Measurements from ENCODE around the gene DNAAF3. TPM values are rescaled to one million over a fixed set of nuclear protein-coding genes. Genes with fewer than 3 reads are reported as not detected.
"Not testable (repeated sequence)": the region's sequence is repeated elsewhere in the genome, so short reads cannot be mapped to it uniquely, and the experiment has no call there.

Gene DNAAF3
- polyA plus RNA-seq, 1 donor, result 0.99 TPM

DNA sequence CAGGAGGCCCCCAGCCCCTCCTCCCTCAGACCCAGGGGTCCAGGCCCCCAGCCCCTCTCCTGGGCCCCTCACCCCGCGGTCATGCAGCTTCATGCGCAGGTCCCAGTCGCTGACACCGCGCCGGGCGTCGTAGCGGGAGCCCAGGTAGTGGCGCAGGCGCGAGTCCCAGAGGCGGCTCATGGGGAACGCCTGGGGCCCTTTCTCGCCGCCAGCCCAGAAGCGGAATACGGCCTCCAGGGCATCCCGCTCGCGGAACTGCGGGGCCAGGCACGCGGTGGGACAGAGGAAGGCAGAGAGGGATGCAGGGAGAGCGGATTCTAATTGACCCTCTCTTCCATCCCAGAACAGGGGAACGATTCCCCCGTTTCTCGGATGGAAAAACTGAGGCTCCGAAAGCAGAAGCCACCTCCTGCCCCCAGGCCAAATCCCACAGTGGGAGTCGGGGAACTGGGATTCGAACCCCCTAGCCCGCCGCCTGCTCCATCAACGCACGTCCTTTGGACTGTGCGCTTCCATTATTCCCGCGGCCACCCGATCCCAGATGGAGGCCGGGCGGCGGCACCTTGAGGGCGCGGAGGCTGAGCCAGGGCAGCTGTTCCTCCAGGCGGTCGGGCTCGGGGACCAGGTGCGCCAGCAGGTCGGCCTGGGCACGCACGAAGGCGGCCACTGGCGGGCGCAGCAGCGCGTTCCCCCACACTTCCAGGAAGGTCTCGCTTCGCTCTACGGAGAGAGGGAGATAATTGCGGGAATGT lies 4.7 kb downstream of the DNAAF3 start:
- no CpG with 5 or more reads among the region's 61 CpGs for WGBS (ENCODE audit: insufficient coverage, low lambda C conversion rate)
- peaks cover 4% of the 10 kb centered on the region for H3K4me1 ChIP-seq (ENCODE audit: control insufficient read depth, insufficient read depth, low read length)

DNA sequence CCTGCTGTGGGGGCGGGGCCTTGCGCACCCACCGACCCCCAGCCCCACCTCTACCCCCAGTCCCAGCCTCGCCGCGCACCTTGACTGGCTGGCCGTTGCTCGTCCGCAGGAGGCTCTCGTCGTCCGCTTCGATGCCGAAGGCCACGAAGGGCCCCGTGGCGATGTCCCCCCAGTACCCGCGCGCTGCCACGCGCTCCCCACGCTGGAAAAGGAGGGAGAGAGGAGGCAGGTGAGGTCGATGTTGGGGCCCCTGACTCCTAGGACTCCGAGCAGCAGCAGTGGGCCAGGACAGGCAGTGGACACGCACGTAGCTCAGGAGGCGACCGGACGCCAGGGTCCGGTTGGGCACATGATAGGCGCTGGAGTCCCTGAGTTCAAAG lies 5.4 kb downstream of the DNAAF3 start:
- Histone ChIP-seq H3K9me3 (ENCODE audit: control insufficient read depth, low read depth, low read length) (peaks cover 18% of the 10 kb centered on the region), H3K4me3 (ENCODE audit: low read length) (no peak overlapping the region), H3K36me3 (ENCODE audit: control insufficient read depth, insufficient read depth, low read length) (no peaks in the 10 kb centered on the region), H3K4me1 (ENCODE audit: control insufficient read depth, insufficient read depth, low read length) (peaks cover 8% of the 10 kb centered on the region), H3K27me3 (ENCODE audit: control insufficient read depth, insufficient read depth, low read length) (peaks cover 69% of the 10 kb centered on the region), H3K27ac (ENCODE audit: low read length) (no peak overlapping the region)
- no peak for DNase-seq
- no CpG with 5 or more reads among the region's 32 CpGs for WGBS (ENCODE audit: insufficient coverage, low lambda C conversion rate)

More for the DNA sequence above, 4.7 kb downstream of the DNAAF3 start:
- Histone ChIP-seq H3K27ac (ENCODE audit: low read length) (no peak overlapping the region), H3K9me3 (ENCODE audit: control insufficient read depth, low read depth, low read length) (peaks cover 18% of the 10 kb centered on the region), H3K4me3 (ENCODE audit: low read length) (no peak overlapping the region), H3K36me3 (ENCODE audit: control insufficient read depth, insufficient read depth, low read length) (no peaks in the 10 kb centered on the region), H3K27me3 (ENCODE audit: control insufficient read depth, insufficient read depth, low read length) (peaks cover 64% of the 10 kb centered on the region)
- DNase-seq, result no peak

GRCh38 chr19:55160128-55160985 lies 6.1 kb downstream of the DNAAF3 start:
- H3K27ac ChIP-seq (ENCODE audit: low read length), result no peak overlapping the region
- DNase-seq, result peak; percentile 84 to 87
- H3K36me3 ChIP-seq (ENCODE audit: control insufficient read depth, insufficient read depth, low read length), result no peaks in the 10 kb centered on the region
- H3K4me3 ChIP-seq (ENCODE audit: low read length), result no peak overlapping the region
- peaks cover 16% of the 10 kb centered on the region for H3K9me3 ChIP-seq (ENCODE audit: control insufficient read depth, low read depth, low read length)
- no CpG with 5 or more reads among the region's 33 CpGs for WGBS (ENCODE audit: insufficient coverage, low lambda C conversion rate)
- H3K27me3 ChIP-seq (ENCODE audit: control insufficient read depth, insufficient read depth, low read length), result peaks cover 71% of the 10 kb centered on the region
- H3K4me1 ChIP-seq (ENCODE audit: control insufficient read depth, insufficient read depth, low read length), result peaks cover 8% of the 10 kb centered on the region

- Histone ChIP-seq H3K4me1 (ENCODE audit: control insufficient read depth, insufficient read depth, low read length) (peaks cover 8% of the 10 kb centered on the region), H3K4me3 (ENCODE audit: low read length) (no peak overlapping the region), H3K27ac (ENCODE audit: low read length) (no peak overlapping the region), H3K27me3 (ENCODE audit: control insufficient read depth, insufficient read depth, low read length) (peaks cover 71% of the 10 kb centered on the region), H3K9me3 (ENCODE audit: control insufficient read depth, low read depth, low read length) (peaks cover 16% of the 10 kb centered on the region), H3K36me3 (ENCODE audit: control insufficient read depth, insufficient read depth, low read length) (no peaks in the 10 kb centered on the region)
- 83% methylated on average over 3 of the region's 18 CpGs for WGBS (ENCODE audit: insufficient coverage, low lambda C conversion rate)
- DNase-seq, result no peak
Measured at GRCh38 chr19:55158848-55159749, 7.3 kb downstream of the DNAAF3 start.

DNA sequence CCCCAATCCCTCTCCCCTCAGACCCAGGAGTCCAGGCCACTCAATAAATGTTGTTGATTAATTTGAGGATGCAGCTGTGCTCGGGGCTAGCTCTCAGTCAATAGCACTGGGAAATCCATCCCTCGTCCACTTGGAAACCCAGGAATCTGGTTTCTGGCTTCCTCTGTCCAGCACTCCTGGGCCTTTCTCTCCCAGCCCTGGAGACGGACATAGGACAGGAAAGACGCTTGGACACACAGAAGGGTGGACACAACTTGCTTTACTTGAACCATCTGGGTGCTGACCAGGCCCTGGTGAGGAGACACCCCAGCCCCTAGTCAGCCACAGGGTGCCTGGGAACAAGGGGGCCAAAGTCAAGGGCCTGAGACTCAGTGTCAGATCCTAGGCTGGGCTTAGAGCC lies 8.0 kb downstream of the DNAAF3 start:
- peaks cover 16% of the 10 kb centered on the region for H3K9me3 ChIP-seq (ENCODE audit: control insufficient read depth, low read depth, low read length)
- WGBS (ENCODE audit: insufficient coverage, low lambda C conversion rate), result no CpG with 5 or more reads among the region's 4 CpGs
- H3K4me1 ChIP-seq (ENCODE audit: control insufficient read depth, insufficient read depth, low read length), result peaks cover 8% of the 10 kb centered on the region
- no peaks in the 10 kb centered on the region for H3K36me3 ChIP-seq (ENCODE audit: control insufficient read depth, insufficient read depth, low read length)
- DNase-seq, result no peak
- H3K4me3 ChIP-seq (ENCODE audit: low read length), result no peak overlapping the region
- peaks cover 71% of the 10 kb centered on the region for H3K27me3 ChIP-seq (ENCODE audit: control insufficient read depth, insufficient read depth, low read length)
- no peak overlapping the region for H3K27ac ChIP-seq (ENCODE audit: low read length)

GRCh38 chr19:55157064-55157908 lies 9.1 kb downstream of the DNAAF3 start, which contains the start of gene TNNI3:
Gene TNNI3, minus strand, starts transcription at chr19:55157732. Its CDS starts 143 bp downstream, at chr19:55157589.
- H3K9me3 ChIP-seq (ENCODE audit: control insufficient read depth, low read depth, low read length), result peaks cover 16% of the 10 kb centered on the region
- peaks cover 8% of the 10 kb centered on the region for H3K4me1 ChIP-seq (ENCODE audit: control insufficient read depth, insufficient read depth, low read length)
- H3K4me3 ChIP-seq (ENCODE audit: low read length), result no peak within 1 kb of the TSS
- H3K27me3 ChIP-seq (ENCODE audit: control insufficient read depth, insufficient read depth, low read length), result peaks cover 64% of the 10 kb centered on the region
- no peaks in the 10 kb centered on the region for H3K36me3 ChIP-seq (ENCODE audit: control insufficient read depth, insufficient read depth, low read length)
- WGBS (ENCODE audit: insufficient coverage, low lambda C conversion rate), result no CpG with 5 or more reads among the region's 39 CpGs
- H3K27ac ChIP-seq (ENCODE audit: low read length), result no peak within 1 kb of the TSS
- DNase-seq, result no peak

- Histone ChIP-seq H3K4me3 (ENCODE audit: low read length) (peak overlapping the region; percentile 28), H3K27me3 (ENCODE audit: control insufficient read depth, insufficient read depth, low read length) (peaks cover 59% of the 10 kb centered on the region), H3K4me1 (ENCODE audit: control insufficient read depth, insufficient read depth, low read length) (peaks cover 8% of the 10 kb centered on the region), H3K36me3 (ENCODE audit: control insufficient read depth, insufficient read depth, low read length) (no peaks in the 10 kb centered on the region), H3K9me3 (ENCODE audit: control insufficient read depth, low read depth, low read length) (peaks cover 10% of the 10 kb centered on the region), H3K27ac (ENCODE audit: low read length) (no peak overlapping the region)
- WGBS (ENCODE audit: insufficient coverage, low lambda C conversion rate), result no CpG with 5 or more reads among the region's 52 CpGs
- peak; percentile 46 to 64 for DNase-seq
Measured at GRCh38 chr19:55156202-55157063, 10.0 kb downstream of the DNAAF3 start.

DNA sequence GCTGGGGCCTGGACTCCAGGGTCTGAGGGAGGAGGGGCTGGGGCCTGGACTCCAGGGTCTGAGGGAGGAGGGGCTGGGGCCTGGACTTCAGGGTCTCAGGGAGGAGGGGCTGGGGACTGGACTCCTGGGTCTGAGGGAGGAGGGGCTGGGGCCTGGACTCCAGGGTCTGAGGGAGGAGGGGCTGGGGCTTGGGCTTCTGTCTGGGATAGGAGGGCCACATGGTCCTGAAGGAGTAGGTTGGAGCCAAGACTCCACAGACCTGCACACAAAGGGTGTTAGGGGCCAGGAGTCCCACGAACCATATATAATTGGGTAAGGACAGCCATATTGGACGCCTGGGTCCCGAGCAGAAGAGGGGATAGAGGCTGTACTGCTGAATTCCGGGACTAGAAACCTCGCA lies 10.6 kb downstream of the DNAAF3 start:
- H3K4me3 ChIP-seq (ENCODE audit: low read length), result peak overlapping the region; percentile 28
- H3K4me1 ChIP-seq (ENCODE audit: control insufficient read depth, insufficient read depth, low read length); H3K27ac ChIP-seq (ENCODE audit: low read length); H3K9me3 ChIP-seq (ENCODE audit: control insufficient read depth, low read depth, low read length); H3K36me3 ChIP-seq (ENCODE audit: control insufficient read depth, insufficient read depth, low read length); DNase-seq: not testable (repeated sequence)
- H3K27me3 ChIP-seq (ENCODE audit: control insufficient read depth, insufficient read depth, low read length), result peaks cover 54% of the 10 kb centered on the region
- WGBS (ENCODE audit: insufficient coverage, low lambda C conversion rate), result no CpG with 5 or more reads among the region's 5 CpGs

All from large intestine (tissue), 3 donors.